Hematopoietic multipotent progenitor cell treated with erythropoietin and hydrocortisone succinate and interleukin-3 and kit ligand, for 17 days (in vitro differentiated cells): ENCODE results near the gene TRAF3.
"Not testable (repeated sequence)": the region's sequence is repeated elsewhere in the genome, so short reads cannot be mapped to it uniquely, and the experiment has no call there.

Experiments
- DNase-seq: peaks from one replicate; pipeline ENCODE4 v3.0.0-alpha.2; 2015; ENCODE audit warnings: low spot score

Gene TRAF3

DNA sequence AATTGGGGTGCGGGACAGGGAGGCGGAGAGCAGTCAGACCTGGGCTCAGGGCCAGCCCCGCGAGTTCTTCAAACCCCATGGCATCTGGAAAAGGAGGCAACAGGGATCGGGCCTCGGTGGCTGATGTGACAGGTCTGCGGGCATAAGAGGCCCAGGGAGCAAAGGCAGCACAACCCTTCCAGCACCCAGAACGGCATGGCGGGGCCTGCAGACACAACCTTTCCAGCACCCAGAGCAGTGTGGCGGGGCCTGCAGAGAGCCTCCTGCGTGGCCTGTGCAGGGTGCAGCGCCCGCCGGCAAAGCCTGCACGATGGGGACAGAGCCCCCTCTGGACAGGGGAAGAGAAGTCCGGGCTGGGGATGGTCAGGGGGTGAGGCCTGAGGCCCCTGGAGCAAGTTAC is 26.2 kb upstream of the TRAF3 start:
- no peak for DNase-seq

GRCh38 chr14:102752239-102752847 is 24.9 kb upstream of the TRAF3 start:
- no peak for DNase-seq

- no peak for DNase-seq
Measured at GRCh38 chr14:102754370-102755262, 22.6 kb upstream of the TRAF3 start.

DNA sequence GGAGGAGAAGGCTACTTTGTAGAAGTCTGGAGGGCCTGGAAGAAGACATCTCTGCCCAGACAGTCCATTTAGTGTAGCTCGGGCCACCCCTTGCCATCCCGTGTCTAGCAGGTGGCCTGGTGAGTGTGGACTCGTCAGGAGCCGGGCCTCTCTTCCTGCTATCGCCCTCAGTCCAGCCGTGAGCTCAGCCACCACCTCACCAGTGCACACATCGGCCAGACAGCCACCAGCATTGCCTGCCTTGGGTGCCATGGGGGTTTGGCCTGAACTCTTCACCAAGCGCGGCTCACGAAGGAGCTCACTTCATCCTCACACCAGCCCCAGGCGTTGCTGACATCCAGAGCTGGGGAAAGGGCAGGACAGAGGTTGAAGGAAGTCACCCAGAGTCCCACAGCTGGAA is 19.6 kb upstream of the TRAF3 start:
- no peak for DNase-seq

DNA sequence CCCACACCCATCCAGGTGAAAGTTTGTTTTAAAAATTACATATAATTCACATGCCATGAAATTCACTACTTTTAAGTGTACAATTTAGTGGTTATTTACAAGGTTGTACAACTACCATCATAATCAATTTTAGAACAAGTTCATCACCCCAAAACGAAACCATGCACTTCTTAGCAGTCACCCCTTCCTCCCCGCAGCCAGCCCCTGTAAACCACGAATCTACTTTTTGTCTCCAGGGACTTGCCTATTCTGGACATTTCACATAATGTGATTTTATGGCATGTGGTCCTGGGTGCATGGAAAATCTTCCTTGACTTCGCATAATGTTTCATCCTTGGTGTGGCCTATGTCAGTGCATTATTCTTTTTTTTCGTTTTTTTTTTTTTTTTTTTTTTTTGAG is 19.2 kb upstream of the TRAF3 start:
- no peak for DNase-seq

- no peak for DNase-seq
Measured at GRCh38 chr14:102759456-102760187, 17.6 kb upstream of the TRAF3 start.

GRCh38 chr14:102760496-102761193 is 16.6 kb upstream of the TRAF3 start:
- DNase-seq: no peak

DNA sequence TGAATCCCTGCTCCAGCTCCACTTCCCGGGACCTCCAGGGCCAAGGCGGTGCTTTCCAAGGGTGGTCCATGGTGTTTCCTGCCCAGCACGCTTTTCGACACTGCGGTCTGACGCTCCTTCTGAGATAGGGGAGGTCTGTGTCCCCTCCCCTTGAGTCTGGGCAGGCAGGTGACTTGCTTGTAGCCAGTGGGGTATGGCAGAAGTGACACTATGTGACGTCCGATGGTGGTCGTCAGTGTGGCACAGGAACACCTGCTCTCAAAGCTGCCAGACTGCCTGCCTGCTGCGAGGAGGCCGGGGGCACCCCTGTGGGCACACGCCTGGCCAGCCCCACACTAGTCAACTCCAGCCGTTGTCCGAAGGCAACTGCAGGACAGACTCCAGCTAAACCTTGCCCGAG is 16.0 kb upstream of the TRAF3 start:
- no peak for DNase-seq

DNA sequence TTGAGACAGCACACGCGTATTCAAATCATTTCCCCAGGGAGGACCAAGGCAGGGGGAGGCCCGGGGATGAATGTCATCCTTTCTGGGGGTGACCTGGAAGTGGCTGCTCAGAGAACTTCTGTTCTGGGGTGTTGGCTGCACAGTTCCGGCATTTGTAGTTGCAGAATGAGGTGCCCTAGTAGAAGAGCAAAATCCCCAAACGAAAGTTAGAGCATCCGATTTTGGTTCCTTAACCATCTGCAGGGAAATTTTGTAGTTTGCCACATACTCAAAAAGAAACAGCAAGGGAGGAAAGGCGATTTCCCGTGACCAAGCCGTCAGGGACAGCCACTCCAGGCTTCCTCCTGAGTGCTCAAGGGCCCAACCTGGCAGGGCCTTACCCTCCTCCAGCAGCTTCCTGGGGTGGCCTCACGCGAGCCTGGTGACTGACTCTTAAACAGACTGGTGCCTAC is 13.0 kb upstream of the TRAF3 start:
- DNase-seq: no peak

- not testable (repeated sequence) for DNase-seq
Measured at GRCh38 chr14:102765770-102766169, 11.5 kb upstream of the TRAF3 start.

GRCh38 chr14:102768223-102769048 is 8.8 kb upstream of the TRAF3 start:
- no peak for DNase-seq

GRCh38 chr14:102769049-102769327 is 8.3 kb upstream of the TRAF3 start:
- DNase-seq: no peak

DNA sequence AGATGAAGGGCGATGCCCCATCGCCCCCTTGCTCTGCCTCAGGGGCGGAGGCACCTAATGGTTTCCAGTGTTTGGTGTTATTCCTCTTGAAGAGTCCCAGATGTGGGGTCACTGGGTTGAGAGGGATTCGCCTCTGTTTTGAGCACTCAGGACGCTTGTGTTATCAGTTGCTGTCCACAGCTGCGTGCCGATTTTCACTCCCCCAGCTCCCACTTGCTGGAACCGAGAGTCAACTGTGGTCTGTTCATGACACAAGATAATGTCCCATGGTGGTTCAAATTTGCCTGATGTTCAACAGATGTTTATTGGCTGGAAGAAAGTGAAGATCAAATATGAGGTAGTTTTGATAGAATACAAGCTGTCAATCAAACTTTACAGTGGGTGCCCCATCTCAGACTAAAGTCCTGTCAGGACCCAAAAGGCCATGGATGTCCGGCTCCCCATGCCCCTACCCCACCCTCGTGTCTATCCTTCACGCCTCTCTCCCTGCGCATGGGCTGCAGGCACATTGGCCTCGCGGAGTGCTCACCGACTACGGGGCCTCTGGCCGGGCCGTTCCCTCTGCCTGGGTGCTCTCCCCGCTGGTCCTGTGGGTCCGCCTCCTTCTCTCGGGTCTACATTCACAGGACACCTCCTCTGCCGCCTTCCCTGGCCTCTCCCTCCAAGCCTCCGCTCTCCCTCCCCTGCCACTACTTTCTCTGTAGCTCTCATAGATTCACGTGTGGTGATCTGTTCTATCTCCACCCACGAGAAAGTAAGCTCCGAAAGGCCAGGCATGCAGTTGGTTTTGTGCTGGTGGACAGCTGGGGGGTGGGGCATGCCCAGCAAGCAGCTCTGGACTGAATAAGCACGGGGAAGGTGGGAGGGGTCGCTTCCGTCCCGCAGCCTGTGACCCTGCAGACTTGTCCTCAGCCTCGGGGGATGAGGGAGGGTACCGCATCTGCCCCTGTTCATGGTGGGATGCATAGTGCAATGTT is 6.8 kb upstream of the TRAF3 start:
- DNase-seq: no peak

DNA sequence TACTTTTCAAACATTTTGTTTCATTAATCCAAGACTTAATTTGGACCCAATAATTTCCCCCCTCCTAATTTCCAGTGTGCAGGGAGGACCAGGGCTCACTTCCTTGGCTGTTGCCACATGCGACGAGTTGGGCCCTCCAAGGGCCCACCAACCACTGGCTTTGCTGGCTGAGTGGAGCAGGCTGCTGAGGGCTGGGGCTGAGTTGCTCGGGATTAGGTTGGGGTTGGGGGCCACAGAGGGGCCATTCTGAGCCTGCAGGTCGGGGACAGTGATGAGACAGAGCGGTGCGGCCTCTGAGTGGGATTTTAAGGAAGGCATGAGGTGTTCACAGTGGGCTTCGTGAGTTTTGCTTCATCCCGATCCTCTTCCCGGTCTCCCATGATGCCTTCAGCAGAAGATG is 6.1 kb upstream of the TRAF3 start:
- no peak for DNase-seq

DNA sequence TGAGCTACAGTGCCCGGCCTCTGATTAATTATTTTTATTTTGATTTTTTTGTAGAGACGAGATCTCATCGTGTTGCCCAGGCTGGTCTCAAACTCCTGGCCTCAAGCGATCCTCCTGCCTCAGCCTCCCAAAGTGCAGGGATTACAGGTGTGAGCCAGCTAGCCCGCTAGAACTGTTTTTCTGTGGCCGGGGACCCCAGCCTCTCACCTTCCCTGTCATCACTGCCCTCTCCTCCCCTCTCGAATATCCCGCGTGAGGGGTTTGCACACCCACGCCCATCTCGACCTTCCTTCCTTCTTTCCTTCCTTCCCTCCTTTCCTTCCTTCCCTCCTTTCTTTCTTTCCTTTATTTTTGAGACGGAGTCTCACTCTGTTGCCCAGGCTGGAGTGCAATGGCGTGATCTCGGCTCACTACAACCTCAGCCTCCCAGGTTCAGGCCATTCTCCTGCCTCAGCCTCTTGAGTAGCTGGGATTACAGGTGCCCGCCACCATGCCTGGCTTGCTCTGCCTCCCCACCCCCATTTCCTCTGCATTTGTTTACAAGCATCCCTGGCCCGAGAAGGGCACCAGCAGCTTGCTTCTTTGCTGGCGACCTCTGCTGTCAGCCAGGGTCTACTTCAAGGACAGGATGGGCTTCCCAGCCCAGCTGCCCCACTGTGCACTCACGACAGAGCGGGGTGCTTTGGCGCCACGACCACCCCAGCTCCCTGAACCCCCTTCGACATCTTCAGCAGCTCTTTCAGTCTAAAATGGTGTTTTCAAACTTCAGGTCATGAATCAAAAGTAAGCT is 4.3 kb upstream of the TRAF3 start:
- DNase-seq: no peak

- DNase-seq: no peak
Measured at GRCh38 chr14:102774391-102775153, 2.7 kb upstream of the TRAF3 start.

DNA sequence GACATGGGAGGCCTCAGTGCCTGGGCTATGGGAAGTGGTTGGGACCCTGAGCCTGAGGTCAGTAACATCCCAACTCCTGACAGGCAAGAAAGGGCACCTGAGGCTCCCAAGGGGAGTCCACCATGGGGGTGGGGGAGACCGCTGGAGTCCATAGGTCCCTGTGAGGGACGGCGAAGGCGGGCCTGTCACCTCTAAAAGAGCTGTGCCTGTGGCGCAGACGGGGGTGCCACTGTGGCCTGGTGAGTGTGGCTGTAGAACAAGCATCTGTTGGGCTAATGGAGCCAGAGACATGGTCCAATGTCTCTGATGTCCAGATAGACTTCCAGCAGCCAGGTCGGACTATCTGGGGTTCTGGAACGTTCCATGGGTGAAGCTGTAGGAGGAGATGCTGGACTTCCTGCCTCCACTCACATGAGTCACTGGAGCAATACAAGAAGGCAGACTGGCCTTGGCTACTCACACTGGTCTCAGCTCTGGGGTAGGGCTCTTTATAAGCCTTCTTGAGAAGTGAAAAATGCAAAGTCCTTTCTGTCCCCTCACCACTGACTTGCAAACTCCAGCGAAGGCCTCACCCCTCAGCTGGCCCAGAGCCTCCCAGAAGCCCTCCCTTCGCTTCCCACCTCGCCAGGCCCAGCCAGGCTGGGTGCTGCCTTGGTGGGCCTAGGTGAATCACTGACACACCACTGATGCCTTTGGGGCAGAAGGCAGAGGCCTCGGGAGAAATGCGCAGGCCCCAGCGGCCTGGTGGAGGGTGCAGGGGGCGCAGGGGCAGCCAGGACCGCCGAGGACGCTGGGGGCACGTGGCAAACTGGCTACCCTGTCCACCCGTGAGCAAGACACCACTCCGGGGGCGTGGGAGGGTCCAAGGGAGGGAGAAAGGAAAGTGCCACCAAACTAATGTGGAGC is 1.1 kb upstream of the TRAF3 start:
- DNase-seq: no peak
